Activated naive CD4-positive, alpha-beta T cell treated with anti-CD3 and anti-CD28 coated beads, Interleukin-2, amount 50 U/mL, for 72 hours (primary cell): ENCODE results near the gene VSIR. TPM values are rescaled to one million over a fixed set of nuclear protein-coding genes. Genes with fewer than 3 reads are reported as not detected.

Source experiments
- ATAC-seq, 2 donors: fragments of 150-1000 bp; cut with Tn5 transposase; 2 replicates each; pipeline ENCODE4 v1.10.0; 2021; ENCODE audit warnings: mild to moderate bottlenecking in 2 of 2, moderate library complexity in 2 of 2
- DNase-seq, 2 donors: peaks; one replicate each; pipeline ENCODE4 v3.0.0; 2021 to 2022; ENCODE audit warnings: low spot score in 2 of 2
- H3K27ac Mint-ChIP-seq, 2 donors: one replicate each; pipeline ENCODE4 v1.8.0; 2022; ENCODE audit warnings: mild to moderate bottlenecking in 2 of 2, mixed read lengths in 2 of 2
- H3K36me3 Mint-ChIP-seq, 2 donors: one replicate each; pipeline ENCODE4 v1.8.0; 2022; ENCODE audit warnings: mixed read lengths in 2 of 2
- H3K9me3 Mint-ChIP-seq, 2 donors: one replicate each; pipeline ENCODE4 v1.8.0; 2022; ENCODE audit warnings: mixed read lengths in 2 of 2
- total RNA-seq, 2 donors: library from RNA; stranded (reverse); gene quantifications; one replicate each; pipeline ENCODE4 v1.2.3, GENCODE V29; 2022

VSIR gene
- total RNA-seq, 2 donors from 2014 or later = 54.5 to 126 TPM

- ATAC-seq = no peak
Measured at GRCh38 chr10:71795248-71795647, 21.9 kb upstream of the VSIR start.

DNA sequence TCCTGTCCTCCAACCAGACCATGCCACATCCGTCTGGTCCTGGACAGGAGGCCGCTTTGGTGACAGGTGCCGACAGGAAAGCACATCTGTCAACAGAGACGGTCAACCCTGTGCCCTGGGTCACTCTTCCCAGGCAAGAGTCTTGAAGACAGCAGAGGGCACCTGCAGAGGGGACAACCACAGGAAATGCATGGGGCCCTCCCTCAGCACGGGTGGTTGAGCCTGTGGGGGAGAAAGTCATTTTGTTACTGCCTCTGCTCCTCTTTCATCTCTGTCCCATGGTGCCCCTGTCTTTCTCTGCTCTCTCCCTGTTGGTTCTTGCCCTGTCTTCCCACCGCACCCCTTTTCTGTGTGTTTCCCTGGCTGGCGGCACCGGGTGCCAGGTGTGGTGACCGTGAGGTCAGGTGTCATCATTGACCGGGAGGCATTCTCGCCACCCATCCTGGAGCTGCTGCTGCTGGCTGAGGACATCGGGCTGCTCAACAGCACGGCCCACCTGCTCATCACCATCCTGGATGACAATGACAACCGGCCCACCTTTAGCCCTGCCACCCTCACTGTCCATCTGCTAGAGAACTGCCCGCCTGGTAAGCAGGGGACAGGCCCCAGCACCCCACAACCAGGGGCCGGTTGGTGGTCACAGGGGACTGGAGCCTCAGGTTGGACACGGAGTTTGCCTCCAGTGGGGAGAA lies 17.6 kb upstream of the VSIR start:
- Mint-ChIP-seq H3K9me3 (no peaks in the 10 kb centered on the region), H3K27ac (no peak overlapping the region), H3K36me3 (no peaks in the 10 kb centered on the region)
- no peak for DNase-seq
- ATAC-seq = peak; percentile 77 to 94

More at GRCh38 chr10:71795248-71795647, 21.9 kb upstream of the VSIR start:
- Mint-ChIP-seq H3K27ac (no peak overlapping the region), H3K9me3 (no peaks in the 10 kb centered on the region), H3K36me3 (no peaks in the 10 kb centered on the region)
- DNase-seq = no peak

GRCh38 chr10:71789871-71790270 lies 16.6 kb upstream of the VSIR start:
- DNase-seq (no peak), ATAC-seq (no peak)
- H3K9me3 Mint-ChIP-seq = no peaks in the 10 kb centered on the region
- H3K36me3 Mint-ChIP-seq = no peaks in the 10 kb centered on the region
- no peak overlapping the region for H3K27ac Mint-ChIP-seq

DNA sequence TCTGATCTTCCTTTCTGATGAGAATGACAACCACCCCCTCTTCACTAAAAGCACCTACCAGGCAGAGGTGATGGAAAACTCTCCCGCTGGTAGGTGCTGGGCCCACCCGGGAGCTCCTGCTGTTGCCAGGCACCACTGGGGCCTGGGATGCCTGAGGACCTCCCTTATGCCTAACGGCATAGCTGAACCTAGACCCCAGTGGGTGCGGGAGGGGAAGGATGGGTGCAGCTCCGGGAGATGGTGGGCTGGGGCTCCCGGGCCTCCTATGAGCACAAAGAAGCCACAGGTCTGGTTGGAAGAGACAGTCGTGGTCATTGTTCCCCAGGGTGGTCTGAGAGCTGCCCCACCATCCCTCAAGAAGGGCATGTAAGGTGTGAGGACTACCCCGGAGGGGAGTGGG lies 15.6 kb upstream of the VSIR start:
- no peak for ATAC-seq
- DNase-seq = no peak
- no peaks in the 10 kb centered on the region for H3K9me3 Mint-ChIP-seq
- H3K27ac Mint-ChIP-seq = no peak overlapping the region
- no peaks in the 10 kb centered on the region for H3K36me3 Mint-ChIP-seq

- no peak for ATAC-seq
- H3K36me3 Mint-ChIP-seq = no peaks in the 10 kb centered on the region
Measured at GRCh38 chr10:71784679-71785272, 11.5 kb upstream of the VSIR start.

GRCh38 chr10:71783917-71784678 lies 10.8 kb upstream of the VSIR start:
- Mint-ChIP-seq H3K9me3 (no peaks in the 10 kb centered on the region), H3K36me3 (no peaks in the 10 kb centered on the region), H3K27ac (peak overlapping the region in 1 of 2 donors; percentile 17)
- DNase-seq (no peak), ATAC-seq (no peak)

More at GRCh38 chr10:71784679-71785272, 11.5 kb upstream of the VSIR start:
- Mint-ChIP-seq H3K9me3 (no peaks in the 10 kb centered on the region), H3K27ac (no peak overlapping the region)
- no peak for DNase-seq

GRCh38 chr10:71782917-71783490 lies 9.7 kb upstream of the VSIR start:
- Mint-ChIP-seq H3K9me3 (no peaks in the 10 kb centered on the region), H3K36me3 (no peaks in the 10 kb centered on the region), H3K27ac (peak overlapping the region; percentile 17 to 18)
- ATAC-seq = no peak
- no peak for DNase-seq

DNA sequence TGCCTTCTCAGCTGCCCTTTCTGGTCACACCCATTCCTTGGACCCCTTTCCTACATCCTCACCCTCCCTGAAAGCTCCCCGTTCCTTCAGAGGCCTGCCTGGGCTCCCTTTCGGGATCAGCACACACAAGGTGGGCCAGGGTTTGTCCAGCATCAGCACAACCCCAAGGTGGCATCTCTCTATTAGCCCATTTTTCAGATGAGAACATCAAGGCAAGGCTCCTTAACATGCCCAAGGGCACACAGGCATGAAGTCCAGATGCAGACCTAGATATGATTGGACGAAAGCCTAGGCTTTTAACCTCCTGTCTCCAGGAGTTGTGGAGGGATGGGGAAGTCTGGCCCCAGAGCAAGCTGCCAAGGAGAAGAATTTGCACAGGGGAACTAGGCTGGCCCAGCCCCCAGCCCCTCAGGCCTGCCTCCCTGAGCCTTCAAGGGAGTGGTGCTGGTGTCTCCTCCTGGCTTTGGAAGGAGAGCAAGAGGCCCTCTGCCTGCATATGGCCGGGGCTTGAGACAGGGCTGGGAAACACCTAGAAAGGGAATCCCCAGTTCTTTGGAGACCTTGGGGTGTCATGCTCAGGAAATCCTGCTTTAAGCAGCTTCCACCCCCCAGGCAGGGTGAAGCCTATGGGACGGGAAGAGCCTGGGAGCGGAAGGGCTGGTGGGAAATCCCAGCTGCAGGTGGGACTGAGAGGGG lies 9.0 kb upstream of the VSIR start:
- H3K9me3 Mint-ChIP-seq = peaks cover 0 to 4% of the 10 kb centered on the region in 2 donors
- ATAC-seq (no peak), DNase-seq (no peak)
- H3K27ac Mint-ChIP-seq = no peak overlapping the region
- H3K36me3 Mint-ChIP-seq = peaks cover 4% of the 10 kb centered on the region in 2 donors

- Mint-ChIP-seq H3K36me3 (peaks cover 4% of the 10 kb centered on the region in 2 donors), H3K9me3 (peaks cover 0 to 4% of the 10 kb centered on the region in 2 donors), H3K27ac (peak overlapping the region in 1 of 2 donors; percentile 12)
- DNase-seq = no peak
- no peak for ATAC-seq
Measured at GRCh38 chr10:71780719-71781118, 7.4 kb upstream of the VSIR start.

- no peak for DNase-seq
Measured at GRCh38 chr10:71780156-71780555, 6.8 kb upstream of the VSIR start.

GRCh38 chr10:71779641-71780040 lies 6.3 kb upstream of the VSIR start:
- Mint-ChIP-seq H3K27ac (no peak overlapping the region), H3K9me3 (peaks cover 0 to 4% of the 10 kb centered on the region in 2 donors), H3K36me3 (peaks cover 4% of the 10 kb centered on the region in 2 donors)
- DNase-seq = no peak
- ATAC-seq = no peak

More at GRCh38 chr10:71780156-71780555, 6.8 kb upstream of the VSIR start:
- ATAC-seq = no peak
- Mint-ChIP-seq H3K27ac (no peak overlapping the region), H3K9me3 (peaks cover 0 to 4% of the 10 kb centered on the region in 2 donors), H3K36me3 (peaks cover 4% of the 10 kb centered on the region in 2 donors)

GRCh38 chr10:71778071-71778825 lies 4.9 kb upstream of the VSIR start:
- H3K27ac Mint-ChIP-seq = no peak overlapping the region
- peaks cover 4% of the 10 kb centered on the region in 2 donors for H3K36me3 Mint-ChIP-seq
- H3K9me3 Mint-ChIP-seq = peaks cover 0 to 4% of the 10 kb centered on the region in 2 donors
- DNase-seq = no peak
- no peak for ATAC-seq

GRCh38 chr10:71777213-71777985 lies 4.1 kb upstream of the VSIR start:
- H3K27ac Mint-ChIP-seq = no peak overlapping the region
- ATAC-seq (no peak), DNase-seq (no peak)
- H3K36me3 Mint-ChIP-seq = peaks cover 4 to 12% of the 10 kb centered on the region in 2 donors
- peaks cover 0 to 4% of the 10 kb centered on the region in 2 donors for H3K9me3 Mint-ChIP-seq

- Mint-ChIP-seq H3K27ac (peak overlapping the region; percentile 15 to 88), H3K36me3 (peaks cover 4 to 21% of the 10 kb centered on the region in 2 donors), H3K9me3 (peaks cover 0 to 4% of the 10 kb centered on the region in 2 donors)
- DNase-seq = no peak
- ATAC-seq = no peak
Measured at GRCh38 chr10:71776481-71776925, 3.2 kb upstream of the VSIR start.
